HepG2 (cell line): ENCODE data around the gene VIM.

Experiments used
- CHD4 ChIP-seq: fragments of 200-600 bp; sonication (generic); IDR thresholded peaks from 2 replicates; pipeline ENCODE4 v1.7.0; 2017; ENCODE audit warnings: mild to moderate bottlenecking, low read length, borderline replicate concordance
- CTCF ChIP-seq: sonication (generic); formaldehyde crosslinking; IDR thresholded peaks from 2 replicates; pipeline ENCODE4 v1.5.0; 2020; ENCODE audit warnings: mild to moderate bottlenecking, missing genetic modification reagents, moderate library complexity
- ESRRA ChIP-seq: sonication (generic); formaldehyde crosslinking; IDR thresholded peaks from 2 replicates; pipeline ENCODE4 v1.5.1; 2020; ENCODE audit warnings: mild to moderate bottlenecking, low read depth, missing genetic modification reagents
- FOXA1 ChIP-seq, 2 experiments: fragments of 450-650 bp in 1 of 2; sonication (generic) in 1 of 2; formaldehyde crosslinking in 1 of 2; IDR thresholded peaks; 2 replicates each; pipeline versions ENCODE4 v1.4.0 to v1.6.1; 2016 to 2020; ENCODE audit warnings: missing genetic modification reagents in 1 of 2
- MAFG ChIP-seq: sonication (generic); formaldehyde crosslinking; IDR thresholded peaks from 2 replicates; pipeline ENCODE4 v1.5.1; 2020; ENCODE audit warnings: mild to moderate bottlenecking, missing genetic modification reagents
- MYC ChIP-seq: sonication (generic); formaldehyde crosslinking; IDR thresholded peaks from 2 replicates; pipeline ENCODE4 v1.9.0; 2021; ENCODE audit warnings: missing genetic modification reagents, borderline replicate concordance
- NRL ChIP-seq: sonication (generic); formaldehyde crosslinking; IDR thresholded peaks from 2 replicates; pipeline ENCODE4 v1.5.0; 2020; ENCODE audit warnings: missing genetic modification reagents, mild to moderate bottlenecking, moderate library complexity, borderline replicate concordance
- SRSF1 ChIP-seq: fragments of 200-400 bp; formaldehyde crosslinking; optimal IDR thresholded peaks from 2 replicates; pipeline ENCODE3; 2017; ENCODE audit warnings: mild to moderate bottlenecking, low read depth, low read length, moderate library complexity
- ZBTB33 ChIP-seq: sonication (generic); formaldehyde crosslinking; IDR thresholded peaks from 2 replicates; pipeline ENCODE4 v1.4.0; 2020; ENCODE audit warnings: missing genetic modification reagents
- ZNF569 ChIP-seq: sonication (generic); formaldehyde crosslinking; IDR thresholded peaks from 2 replicates; pipeline ENCODE4 v1.5.0; 2020; ENCODE audit warnings: mild to moderate bottlenecking, missing genetic modification reagents, moderate library complexity, borderline replicate concordance
- ZNF713 ChIP-seq: sonication (generic); formaldehyde crosslinking; IDR thresholded peaks from 2 replicates; pipeline ENCODE4 v1.4.0; 2020; ENCODE audit warnings: mild to moderate bottlenecking, missing genetic modification reagents
- ZNF83 ChIP-seq: sonication (generic); formaldehyde crosslinking; IDR thresholded peaks from 2 replicates; pipeline ENCODE4 v1.4.0; 2020; ENCODE audit warnings: missing genetic modification reagents, mild to moderate bottlenecking, borderline replicate concordance

- no peak for TF ChIP-seq ZNF569 (CRISPR knock-in tag)
- TF ChIP-seq MYC (CRISPR knock-in tag) = no peak
- TF ChIP-seq NRL (CRISPR knock-in tag) = no peak
- TF ChIP-seq FOXA1 (IDR thresholded peaks at IDR 0.05) = no peak
- TF ChIP-seq FOXA1 (CRISPR knock-in tag; IDR thresholded peaks at IDR 0.05) = no peak
- TF ChIP-seq SRSF1 = no peak
- TF ChIP-seq MAFG (CRISPR knock-in tag) = no peak
- no peak for TF ChIP-seq ZNF713 (CRISPR knock-in tag)
- no peak for TF ChIP-seq CHD4
- TF ChIP-seq ESRRA (CRISPR knock-in tag) = no peak
- no peak for TF ChIP-seq CTCF
- no peak for TF ChIP-seq ZBTB33
- no peak for TF ChIP-seq ZNF83 (CRISPR knock-in tag)
Measured at GRCh38 chr10:17209302-17209701, 18.7 kb upstream of the VIM start.
